K562 (cell line): Measurements from ENCODE around the gene PIM3. TPM values are rescaled to one million over a fixed set of nuclear protein-coding genes. Genes with fewer than 3 reads are reported as not detected.

Source experiments
- ATAC-seq: fragments of 200-7000 bp; cut with Tn5 transposase; 3 replicates; pipeline ENCODE4 v1.9.1; 2020; ENCODE audit warnings: moderate library complexity
- BruUV-seq: library from RNA; stranded (reverse); fragments of 400-500 nt; replicated peaks from 2 replicates; lab custom pipeline; 2021; lab: Mats Ljungman, UMichigan
- CTCF ChIA-PET: fragments of 300-600 bp; formaldehyde crosslinking; extraction: SDS; loops from one replicate; lab custom pipeline; 2021; ENCODE audit warnings: low intra/inter-chr PET ratio; lab: Yijun Ruan, JAX
- POLR2A ChIA-PET: fragments of 300-600, 350-650 bp; sonication (Branson Sonifier 250); formaldehyde crosslinking; extraction: SDS; loops from one replicate; lab custom pipeline; 2021; ENCODE audit warnings: antibody characterized with exemption, inconsistent platforms; lab: Yijun Ruan, JAX
- DNase-seq, 4 experiments: peaks; one replicate each; pipeline versions ENCODE4 v3.0.0 to v3.0.0-alpha.2; 2011 to 2018; ENCODE audit warnings: low spot score in 3 of 4, mixed read lengths in 3 of 4; ENCODE audit errors: extremely low read depth in 1 of 4
- FAIRE-seq: peaks from 2 replicates; lab custom pipeline; 2011; peaks lifted over from hg19 to GRCh38; lab: Jason Lieb, UNC
- H2AFZ ChIP-seq: 2 replicates; pipeline ENCODE4 v1.6.0; 2011; ENCODE audit warnings: low read depth, low read length, control low read depth, inconsistent platforms
- H3K27ac ChIP-seq: fragments of 200-600 bp; 3 replicates; pipeline ENCODE4 v1.8.0; 2011; ENCODE audit warnings: low read depth, mild to moderate bottlenecking, control low read depth, inconsistent platforms, low read length, moderate library complexity, mixed read lengths; ENCODE audit errors: extremely low read depth
- H3K27me3 ChIP-seq, 2 experiments: fragments of 300-600 bp in 1 of 2; 2 replicates in 1 of 2; 3 replicates in 1 of 2; pipeline versions ENCODE4 v1.6.0 to v1.8.0; 2011; ENCODE audit warnings: inconsistent platforms in 2 of 2, low read length in 2 of 2, mild to moderate bottlenecking in 1 of 2, mixed read lengths in 1 of 2, moderate library complexity in 1 of 2; ENCODE audit not compliant: control insufficient read depth in 2 of 2, insufficient read depth in 2 of 2
- H3K36me3 ChIP-seq: fragments of 300-600 bp; 3 replicates; pipeline ENCODE4 v1.8.0; 2011; ENCODE audit warnings: mild to moderate bottlenecking, low read length, inconsistent platforms; ENCODE audit not compliant: control insufficient read depth, insufficient read depth
- H3K4me1 ChIP-seq, 2 experiments: fragments of 200-600 bp in 1 of 2; replicated peaks in 1 of 2; 2 replicates in 1 of 2; 3 replicates in 1 of 2; pipeline versions ENCODE4 v1.5.1 to v1.8.0; 2011; ENCODE audit warnings: inconsistent platforms in 2 of 2, low read length in 2 of 2, mild to moderate bottlenecking in 1 of 2, mixed read lengths in 1 of 2, moderate library complexity in 1 of 2; ENCODE audit not compliant: control insufficient read depth in 2 of 2, insufficient read depth in 2 of 2
- H3K4me2 ChIP-seq: 2 replicates; pipeline ENCODE4 v1.6.1; 2011; ENCODE audit warnings: low read length, control low read depth, inconsistent platforms, mixed read lengths; ENCODE audit not compliant: insufficient read depth
- H3K4me3 ChIP-seq: fragments of 200-600 bp; sonication (generic), shearing (Covaris generic); 2 replicates; pipeline ENCODE4 v1.5.1; 2016; ENCODE audit warnings: control low read depth, inconsistent platforms
- H3K79me2 ChIP-seq: fragments of 200-600 bp; 3 replicates; pipeline ENCODE4 v1.8.0; 2011; ENCODE audit warnings: low read length, inconsistent platforms; ENCODE audit not compliant: control insufficient read depth, insufficient read depth
- H3K9ac ChIP-seq, 2 experiments: 2 replicates each; pipeline versions ENCODE4 v1.6.0 to v1.6.1; 2011; ENCODE audit warnings: low read depth in 2 of 2, low read length in 2 of 2, control low read depth in 1 of 2, inconsistent platforms in 1 of 2, mild to moderate bottlenecking in 1 of 2, mixed read lengths in 1 of 2; ENCODE audit not compliant: insufficient read depth in 1 of 2
- H3K9me1 ChIP-seq: one replicate; pipeline ENCODE4 v1.6.0; 2011; ENCODE audit warnings: inconsistent platforms, mild to moderate bottlenecking, low read length, moderate library complexity; ENCODE audit not compliant: control insufficient read depth, insufficient read depth
- H3K9me3 ChIP-seq: replicated peaks from 2 replicates; pipeline ENCODE4 v1.5.1; 2011; ENCODE audit warnings: low read depth, low read length, inconsistent platforms; ENCODE audit not compliant: control insufficient read depth, insufficient read depth
- H4K20me1 ChIP-seq: replicated peaks from 2 replicates; pipeline ENCODE4 v1.6.1; 2011; ENCODE audit warnings: low read length, inconsistent platforms, mixed read lengths; ENCODE audit not compliant: control insufficient read depth, insufficient read depth
- C11orf30 ChIP-seq: fragments of 450-650 bp; IDR thresholded peaks from 2 replicates; pipeline ENCODE4 v1.6.1; 2016; ENCODE audit warnings: low read depth, mild to moderate bottlenecking
- CLOCK ChIP-seq: fragments of 250-450 bp; sonication (Bioruptor Pico); IDR thresholded peaks from 2 replicates; pipeline ENCODE4 v1.4.0; 2020; ENCODE audit warnings: mild to moderate bottlenecking, moderate library complexity, borderline replicate concordance
- FOXJ2 ChIP-seq: fragments of 200-800 bp; sonication (Bioruptor generic); IDR thresholded peaks from 2 replicates; pipeline ENCODE4 v1.6.1; 2016; ENCODE audit warnings: missing genetic modification characterization, missing compliant biosample characterization
- GATA2 ChIP-seq: sonication (generic); formaldehyde crosslinking; IDR thresholded peaks from 2 replicates; pipeline ENCODE4 v1.4.0; 2020; ENCODE audit warnings: mild to moderate bottlenecking, missing genetic modification reagents
- NCOR1 ChIP-seq: fragments of 450-650 bp; IDR thresholded peaks from 2 replicates; pipeline ENCODE4 v1.6.1; 2016; ENCODE audit warnings: mild to moderate bottlenecking, moderate library complexity
- PPARD ChIP-seq: fragments of 250-450 bp; sonication (Bioruptor Pico); IDR thresholded peaks from 2 replicates; pipeline ENCODE4 v1.8.0; 2022; ENCODE audit warnings: inconsistent platforms, mild to moderate bottlenecking, moderate library complexity
- PTRF ChIP-seq: fragments of 450-650 bp; IDR thresholded peaks from 2 replicates; pipeline ENCODE4 v1.6.1; 2016; ENCODE audit warnings: mild to moderate bottlenecking, missing genetic modification characterization, missing compliant biosample characterization
- SMAD2 ChIP-seq: fragments of 150-350 bp; IDR thresholded peaks from 2 replicates; pipeline ENCODE4 v1.6.1; 2014; ENCODE audit warnings: low read depth, mild to moderate bottlenecking, low read length
- ZBTB43 ChIP-seq: sonication (generic); formaldehyde crosslinking; IDR thresholded peaks from 2 replicates; pipeline ENCODE4 v1.8.0; 2023; ENCODE audit warnings: mild to moderate bottlenecking, missing genetic modification reagents
- ZFP30 ChIP-seq: fragments of 250-450 bp; sonication (Bioruptor Pico); IDR thresholded peaks from 2 replicates; pipeline ENCODE4 v1.8.0; 2022; ENCODE audit warnings: moderate library complexity, mild to moderate bottlenecking, inconsistent platforms, borderline replicate concordance
- ZNF124 ChIP-seq: sonication (generic); formaldehyde crosslinking; IDR thresholded peaks from 2 replicates; pipeline ENCODE4 v1.8.1; 2022; ENCODE audit warnings: missing genetic modification reagents
- ZNF217 ChIP-seq: sonication (generic); formaldehyde crosslinking; IDR thresholded peaks from 2 replicates; pipeline ENCODE4 v1.8.0; 2022; ENCODE audit warnings: mild to moderate bottlenecking, missing genetic modification reagents
- ZNF740 ChIP-seq, 3 experiments: fragments of 200-800 bp in 1 of 3; sonication (Bioruptor generic) in 1 of 3; sonication (generic) in 1 of 3; formaldehyde crosslinking in 1 of 3; IDR thresholded peaks; 2 replicates each; pipeline versions ENCODE4 v1.6.1 to v1.8.0; 2016 to 2022; ENCODE audit warnings: mild to moderate bottlenecking in 2 of 3, missing compliant biosample characterization in 2 of 3, missing genetic modification characterization in 2 of 3, missing genetic modification reagents in 1 of 3
- WGBS: fragments of 100-300 bp; shearing (Covaris generic); methylation state at CpG from one replicate; pipeline ENCODE4 v1.1.6; 2016; ENCODE audit warnings: low coverage, mixed read lengths; ENCODE audit not compliant: insufficient coverage; ENCODE audit errors: missing lambda C conversion rate; 5-methylcytosine and 5-hydroxymethylcytosine counted together
- in situ Hi-C: fragments of 300-500 bp; cut with MboI; formaldehyde crosslinking; loops from 4 replicates; pipeline ENCODE4 v1.15.0; 2018; ENCODE audit warnings: inconsistent platforms, mixed read lengths
- intact Hi-C: fragments of 100-400 bp; cut with micrococcal nuclease; formaldehyde crosslinking; loops from 2 replicates; pipeline ENCODE4 v1.14.2; 2022
- polyA plus RNA-seq, 8 experiments: library from polyadenylated mRNA; depleted of rRNA in 4 of 8; stranded (reverse) in 5 of 8; unstranded in 3 of 8; fragments of >200 nt; fragmentation: Nextera tagmentation in 2 of 8; fragmentation: Illumina TruSeq in 1 of 8; extraction: Ambion mirVana in 2 of 8; extraction: Trizol in 1 of 8; gene quantifications; 2 replicates each; pipeline versions ENCODE4 v1.2.1 to v1.2.3, GENCODE V29; 2011 to 2014; ENCODE audit warnings: inconsistent platforms in 1 of 8, missing spikeins in 1 of 8
- total RNA-seq, 7 experiments: library from RNA; depleted of rRNA in 6 of 7; stranded (reverse); fragments of >200 nt in 6 of 7; fragmentation: Illumina TruSeq in 2 of 7; extraction: Trizol in 2 of 7; gene quantifications; 2 replicates each; pipeline versions ENCODE4 v1.2.1 to v1.2.3, GENCODE V29; 2011 to 2021; ENCODE audit warnings: low replicate concordance in 1 of 7

Gene PIM3
- total and polyA plus RNA-seq, 9 of the 15 experiments (the other 6 are each of a cell fraction or from before 2014, with no cell fraction given), result 0.24 to 40.5 (median 5.3) TPM

GRCh38 chr22:49948958-49949913 lies 11.3 kb upstream of the PIM3 start:
- TF ChIP-seq ZNF740 (CRISPR knock-in tag; IDR thresholded peaks at IDR 0.05) (no peak), ZNF740 (tag; IDR thresholded peaks at IDR 0.05) (no peak), ZNF124 (CRISPR knock-in tag) (no peak), ZNF217 (CRISPR knock-in tag) (no peak), ZFP30 (no peak), SMAD2 (no peak), CLOCK (CRISPR knock-in tag) (no peak), PPARD (CRISPR knock-in tag) (no peak), C11orf30 (no peak), PTRF (tag) (no peak), ZBTB43 (CRISPR knock-in tag) (no peak), GATA2 (CRISPR knock-in tag) (no peak), NCOR1 (no peak), FOXJ2 (tag) (no peak)
- no peak for ATAC-seq
- Histone ChIP-seq H3K4me2 (no peak overlapping the region), H4K20me1 (no peaks in the 10 kb centered on the region), H3K9me1 (no peaks in the 10 kb centered on the region), H3K9me3 (no peaks in the 10 kb centered on the region), H2AFZ (no peak overlapping the region), H3K4me3 (no peak overlapping the region), H3K4me1 (peaks cover 5 to 87% of the 10 kb centered on the region in 2 experiments; a peak in 3 of 5 replicates), H3K36me3 (no peaks in the 10 kb centered on the region), H3K27ac (no peak overlapping the region), H3K9ac (peak overlapping the region in 1 of 2 experiments; percentile 9; a peak in 1 of 4 replicates), H3K27me3 (no peaks in the 10 kb centered on the region), H3K79me2 (no peaks in the 10 kb centered on the region)
- in situ Hi-C loops (no loop called here), intact Hi-C loops (no loop called here)
- DNase-seq, result peak in 1 of 4 experiments; percentile 12
- no peak for FAIRE-seq
- 65% methylated on average over 19 of the region's 42 CpGs for WGBS
- CTCF ChIA-PET, result no interaction called here
- no TSS peak for BruUV-seq
- POLR2A ChIA-PET, result no interaction called here
